B cell (primary cell): Measurements from ENCODE around the gene GRID1. TPM values are rescaled to one million over a fixed set of nuclear protein-coding genes. Genes with fewer than 3 reads are reported as not detected.

Experiments
- ATAC-seq: fragments of 200-7000 bp; cut with Tn5 transposase; one replicate; pipeline ENCODE4 v1.10.0; 2021; ENCODE audit warnings: low read depth, mild to moderate bottlenecking, moderate number of reproducible peaks, moderate library complexity
- CTCF ChIA-PET: fragments of 350-600 bp; sonication (Branson Sonifier 250); formaldehyde crosslinking; loops from one replicate; lab custom pipeline; 2021; ENCODE audit warnings: antibody characterized with exemption, inconsistent platforms; lab: Charles Lee
- POLR2A ChIA-PET: fragments of 350-600 bp; sonication (Branson Sonifier 250); formaldehyde crosslinking; loops from one replicate; lab custom pipeline; 2021; ENCODE audit warnings: antibody characterized with exemption; lab: Charles Lee
- DNase-seq: peaks from one replicate; pipeline ENCODE4 v3.0.0; 2013
- H2AFZ ChIP-seq: 2 replicates; pipeline ENCODE4 v1.6.1; 2012; ENCODE audit warnings: mild to moderate bottlenecking, low read depth, low read length; ENCODE audit not compliant: insufficient read depth, poor library complexity, severe bottlenecking
- H3K27ac ChIP-seq, 2 donors: 1 replicate in 1 of 2; 2 replicates in 1 of 2; pipeline ENCODE4 v1.5.1; 2012 to 2013; ENCODE audit warnings: low read length in 2 of 2, mild to moderate bottlenecking in 2 of 2, moderate library complexity in 1 of 2
- H3K27me3 ChIP-seq, 4 experiments: fragments of 200-600 bp in 1 of 4; sonication (generic) in 1 of 4; replicated peaks in 1 of 4; 1 replicate in 2 of 4; 2 replicates in 2 of 4; pipeline versions ENCODE4 v1.6.1 to v1.7.0; 2013 to 2016; ENCODE audit warnings: low read length in 3 of 4, mild to moderate bottlenecking in 2 of 4, mixed read lengths in 1 of 4, moderate library complexity in 1 of 4; ENCODE audit not compliant: insufficient read depth in 4 of 4, control insufficient read depth in 3 of 4; ENCODE audit errors: control extremely low read depth in 1 of 4
- H3K36me3 ChIP-seq, 2 experiments: replicated peaks in 1 of 2; 1 replicate in 1 of 2; 2 replicates in 1 of 2; pipeline versions ENCODE4 v1.6.1 to v1.7.1; 2013; ENCODE audit warnings: low read length in 1 of 2; ENCODE audit not compliant: insufficient read depth in 2 of 2, control insufficient read depth in 1 of 2; ENCODE audit errors: control extremely low read depth in 1 of 2, extremely low read depth in 1 of 2
- H3K4me1 ChIP-seq, 2 donors: fragments of 200-600 bp in 1 of 2; sonication (generic) in 1 of 2; 1 replicate in 1 of 2; 2 replicates in 1 of 2; pipeline versions ENCODE4 v1.5.1 to v1.6.1; 2013 to 2017; ENCODE audit warnings: low read length in 2 of 2; ENCODE audit not compliant: control insufficient read depth in 2 of 2, insufficient read depth in 2 of 2
- H3K4me2 ChIP-seq: replicated peaks from 2 replicates; pipeline ENCODE3; 2012; ENCODE audit warnings: mild to moderate bottlenecking, low read depth, low read length; ENCODE audit not compliant: poor library complexity, severe bottlenecking
- H3K4me3 ChIP-seq, 5 experiments: fragments of 200-600 bp in 1 of 5; sonication (generic) in 1 of 5; 1 replicate in 3 of 5; 2 replicates in 2 of 5; pipeline versions ENCODE4 v1.5.1 to v1.7.0; 2011 to 2016; ENCODE audit warnings: low read length in 4 of 5, mild to moderate bottlenecking in 4 of 5, low read depth in 2 of 5, control low read depth in 1 of 5, moderate library complexity in 1 of 5; ENCODE audit not compliant: insufficient read depth in 1 of 5; ENCODE audit errors: control extremely low read depth in 1 of 5, extremely low read depth in 1 of 5
- H3K79me2 ChIP-seq: fragments of 200-600 bp; sonication (generic); one replicate; pipeline ENCODE4 v1.6.0; 2016; ENCODE audit warnings: low read length; ENCODE audit not compliant: control insufficient read depth, insufficient read depth
- H3K9ac ChIP-seq: fragments of 200-600 bp; sonication (generic); 2 replicates; pipeline ENCODE4 v1.6.1; 2017; ENCODE audit warnings: mild to moderate bottlenecking, low read length, moderate library complexity
- H3K9me3 ChIP-seq, 3 donors: one replicate each; pipeline versions ENCODE4 v1.6.1 to v1.7.1; 2013; ENCODE audit warnings: low read length in 2 of 3; ENCODE audit not compliant: control insufficient read depth in 2 of 3, insufficient read depth in 1 of 3; ENCODE audit errors: control extremely low read depth in 1 of 3
- H4K20me1 ChIP-seq: 2 replicates; pipeline ENCODE4 v1.6.0; 2012; ENCODE audit warnings: mild to moderate bottlenecking, low read length; ENCODE audit not compliant: insufficient read depth, control insufficient read depth, poor library complexity, severe bottlenecking
- H3K27ac Mint-ChIP-seq: one replicate; pipeline ENCODE4 v1.8.0; 2021; ENCODE audit warnings: mixed read lengths
- H3K27me3 Mint-ChIP-seq: one replicate; pipeline ENCODE4 v1.8.0; 2021; ENCODE audit warnings: mixed read lengths
- H3K4me1 Mint-ChIP-seq: one replicate; pipeline ENCODE4 v1.8.0; 2021; ENCODE audit warnings: mixed read lengths
- H3K4me3 Mint-ChIP-seq: one replicate; pipeline ENCODE4 v1.8.0; 2021; ENCODE audit warnings: mixed read lengths
- H3K9me3 Mint-ChIP-seq: one replicate; pipeline ENCODE4 v1.8.0; 2022; ENCODE audit warnings: mixed read lengths; ENCODE audit not compliant: insufficient read depth
- EZH2 ChIP-seq: IDR thresholded peaks from 2 replicates; pipeline ENCODE4 v1.6.1; 2012; ENCODE audit warnings: borderline replicate concordance, low read depth, mild to moderate bottlenecking, moderate library complexity, low read length; ENCODE audit not compliant: insufficient read depth, poor library complexity, severe bottlenecking
- WGBS: methylation state at CpG from one replicate; pipeline ENCODE4 v1.1.5; 2013; ENCODE audit warnings: missing lambda C conversion rate; ENCODE audit not compliant: insufficient coverage; 5-methylcytosine and 5-hydroxymethylcytosine counted together
- intact Hi-C: fragments of 100-400 bp; cut with micrococcal nuclease; formaldehyde crosslinking; loops from one replicate; pipeline ENCODE4 v1.10.0; 2022
- polyA plus RNA-seq: library from polyadenylated mRNA; depleted of rRNA; stranded (reverse); fragments of >200 nt; gene quantifications from 2 replicates; pipeline ENCODE4 v1.2.3, GENCODE V29; 2012
- total RNA-seq, 2 donors: library from RNA; stranded (reverse); fragments of 120-200 nt in 1 of 2; gene quantifications; 1 replicate in 1 of 2; 2 replicates in 1 of 2; pipeline versions ENCODE4 v1.2.3 to v1.2.4, GENCODE V29; 2013 to 2022
- TF ChIP-seq, protein P1 (sequence below): fragments of 200-600 bp; IDR thresholded peaks from one replicate; pipeline ENCODE4 v1.8.0; 2022; ENCODE audit warnings: antibody characterized with exemption, mild to moderate bottlenecking

The GRID1 gene
- total and polyA plus RNA-seq, 2 donors (not counting 1 experiment from before 2014, with no cell fraction given) = not detected

DNA sequence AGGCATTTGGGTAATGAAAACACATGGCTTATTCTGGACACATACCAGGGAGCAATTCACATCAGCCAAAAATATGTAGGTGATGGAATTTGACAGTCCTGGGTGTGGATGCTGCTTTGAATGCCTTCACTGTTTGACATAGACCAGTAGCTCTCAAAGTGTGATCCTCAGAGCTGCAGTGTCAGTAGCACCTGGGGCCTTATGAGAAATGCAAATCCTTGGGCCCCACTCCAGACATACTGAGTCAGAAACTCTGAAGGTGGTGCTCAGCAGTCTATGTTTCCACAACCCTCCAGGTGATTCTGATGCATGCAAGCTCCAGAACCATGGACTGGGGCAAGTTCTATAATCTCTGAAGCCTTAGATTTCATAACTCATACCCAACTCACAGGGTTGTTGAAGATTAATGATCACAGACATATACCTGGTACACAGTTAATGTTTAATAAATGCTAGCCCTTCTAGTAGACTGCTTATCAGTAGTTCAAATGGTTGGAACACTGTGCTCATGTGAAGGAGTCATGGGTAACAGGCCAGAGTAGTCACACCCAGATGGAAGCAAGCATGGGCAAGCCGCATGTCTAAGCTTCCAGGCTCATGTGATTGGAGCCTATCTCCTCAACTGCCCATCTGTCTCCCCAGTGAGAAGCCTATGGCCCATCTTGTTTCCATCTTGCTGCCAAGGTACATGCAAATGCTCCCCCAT lies 715.7 kb downstream of the GRID1 start:
- Histone ChIP-seq H4K20me1 (no peaks in the 10 kb centered on the region), H3K27ac (no peak overlapping the region), H3K27me3 (no peaks in the 10 kb centered on the region), H3K36me3 (no peaks in the 10 kb centered on the region), H3K79me2 (no peaks in the 10 kb centered on the region), H3K9me3 (peaks cover 0 to 10% (median 0%) of the 10 kb centered on the region in 3 donors), H3K4me1 (no peaks in the 10 kb centered on the region), H3K9ac (no peak overlapping the region), H3K4me2 (no peak overlapping the region), H2AFZ (no peak overlapping the region), H3K4me3 (no peak overlapping the region)
- DNase-seq (no peak), ATAC-seq (no peak)
- H3K4me1 Mint-ChIP-seq = no peaks in the 10 kb centered on the region
- no peaks in the 10 kb centered on the region for H3K27me3 Mint-ChIP-seq
- H3K9me3 Mint-ChIP-seq = peaks cover 2% of the 10 kb centered on the region
- H3K4me3 Mint-ChIP-seq = no peak overlapping the region
- H3K27ac Mint-ChIP-seq = no peak overlapping the region
- WGBS = 83% methylated on average over 1 of the region's 1 CpG
- no peak for TF ChIP-seq EZH2
- TF ChIP-seq, protein P1, sequence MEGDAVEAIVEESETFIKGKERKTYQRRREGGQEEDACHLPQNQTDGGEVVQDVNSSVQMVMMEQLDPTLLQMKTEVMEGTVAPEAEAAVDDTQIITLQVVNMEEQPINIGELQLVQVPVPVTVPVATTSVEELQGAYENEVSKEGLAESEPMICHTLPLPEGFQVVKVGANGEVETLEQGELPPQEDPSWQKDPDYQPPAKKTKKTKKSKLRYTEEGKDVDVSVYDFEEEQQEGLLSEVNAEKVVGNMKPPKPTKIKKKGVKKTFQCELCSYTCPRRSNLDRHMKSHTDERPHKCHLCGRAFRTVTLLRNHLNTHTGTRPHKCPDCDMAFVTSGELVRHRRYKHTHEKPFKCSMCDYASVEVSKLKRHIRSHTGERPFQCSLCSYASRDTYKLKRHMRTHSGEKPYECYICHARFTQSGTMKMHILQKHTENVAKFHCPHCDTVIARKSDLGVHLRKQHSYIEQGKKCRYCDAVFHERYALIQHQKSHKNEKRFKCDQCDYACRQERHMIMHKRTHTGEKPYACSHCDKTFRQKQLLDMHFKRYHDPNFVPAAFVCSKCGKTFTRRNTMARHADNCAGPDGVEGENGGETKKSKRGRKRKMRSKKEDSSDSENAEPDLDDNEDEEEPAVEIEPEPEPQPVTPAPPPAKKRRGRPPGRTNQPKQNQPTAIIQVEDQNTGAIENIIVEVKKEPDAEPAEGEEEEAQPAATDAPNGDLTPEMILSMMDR = no peak
- ChIA-PET CTCF (no interaction called here), POLR2A (no interaction called here)
- intact Hi-C loops = no loop called here

DNA sequence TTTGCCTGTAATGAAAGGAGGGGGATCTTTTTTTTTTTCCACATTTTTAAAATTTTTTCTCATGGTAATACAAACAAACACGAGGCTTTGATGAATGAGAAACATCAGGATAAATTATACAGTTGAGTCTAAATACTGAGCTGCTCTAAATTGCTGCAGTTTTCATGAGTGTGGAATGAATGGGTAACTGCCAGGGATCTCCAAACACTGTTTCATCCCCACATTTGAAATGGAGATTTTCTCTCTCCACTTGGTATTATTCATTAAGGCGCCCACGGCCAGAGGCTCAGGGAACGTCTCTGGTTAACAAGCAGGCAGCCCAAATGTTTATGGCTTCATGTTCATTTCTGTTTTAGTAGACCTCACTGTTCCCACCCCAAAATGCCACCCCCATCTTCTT lies 717.1 kb downstream of the GRID1 start:
- 60% methylated on average over 3 of the region's 4 CpGs for WGBS
- H2AFZ ChIP-seq = no peak overlapping the region
- H3K27me3 ChIP-seq = no peaks in the 10 kb centered on the region
- ChIA-PET POLR2A (no interaction called here), CTCF (no interaction called here)
- Mint-ChIP-seq H3K27me3 (no peaks in the 10 kb centered on the region), H3K4me1 (no peaks in the 10 kb centered on the region), H3K27ac (no peak overlapping the region), H3K9me3 (peaks cover 2% of the 10 kb centered on the region), H3K4me3 (no peak overlapping the region)
- H3K27ac ChIP-seq = no peak overlapping the region
- intact Hi-C loops = no loop called here
- DNase-seq = no peak
- H4K20me1 ChIP-seq = no peaks in the 10 kb centered on the region
- H3K9me3 ChIP-seq = peaks cover 0 to 10% (median 0%) of the 10 kb centered on the region in 3 donors
- H3K36me3 ChIP-seq = no peaks in the 10 kb centered on the region
- no peak overlapping the region for H3K4me3 ChIP-seq
- ATAC-seq = no peak
- H3K4me2 ChIP-seq = no peak overlapping the region
- no peak overlapping the region for H3K9ac ChIP-seq
- H3K4me1 ChIP-seq = no peaks in the 10 kb centered on the region
- H3K79me2 ChIP-seq = no peaks in the 10 kb centered on the region
- TF ChIP-seq, protein P1 = no peak
